Measurements from ENCODE around the gene SP6. TPM values are rescaled to one million over a fixed set of nuclear protein-coding genes. Genes with fewer than 3 reads are reported as not detected.
A peak's percentile ranks its signal among the peaks of the same experiment; 100 is the strongest.

Gene SP6
- total RNA-seq, 1 donor from 2014 or later: 2.5 TPM

DNA sequence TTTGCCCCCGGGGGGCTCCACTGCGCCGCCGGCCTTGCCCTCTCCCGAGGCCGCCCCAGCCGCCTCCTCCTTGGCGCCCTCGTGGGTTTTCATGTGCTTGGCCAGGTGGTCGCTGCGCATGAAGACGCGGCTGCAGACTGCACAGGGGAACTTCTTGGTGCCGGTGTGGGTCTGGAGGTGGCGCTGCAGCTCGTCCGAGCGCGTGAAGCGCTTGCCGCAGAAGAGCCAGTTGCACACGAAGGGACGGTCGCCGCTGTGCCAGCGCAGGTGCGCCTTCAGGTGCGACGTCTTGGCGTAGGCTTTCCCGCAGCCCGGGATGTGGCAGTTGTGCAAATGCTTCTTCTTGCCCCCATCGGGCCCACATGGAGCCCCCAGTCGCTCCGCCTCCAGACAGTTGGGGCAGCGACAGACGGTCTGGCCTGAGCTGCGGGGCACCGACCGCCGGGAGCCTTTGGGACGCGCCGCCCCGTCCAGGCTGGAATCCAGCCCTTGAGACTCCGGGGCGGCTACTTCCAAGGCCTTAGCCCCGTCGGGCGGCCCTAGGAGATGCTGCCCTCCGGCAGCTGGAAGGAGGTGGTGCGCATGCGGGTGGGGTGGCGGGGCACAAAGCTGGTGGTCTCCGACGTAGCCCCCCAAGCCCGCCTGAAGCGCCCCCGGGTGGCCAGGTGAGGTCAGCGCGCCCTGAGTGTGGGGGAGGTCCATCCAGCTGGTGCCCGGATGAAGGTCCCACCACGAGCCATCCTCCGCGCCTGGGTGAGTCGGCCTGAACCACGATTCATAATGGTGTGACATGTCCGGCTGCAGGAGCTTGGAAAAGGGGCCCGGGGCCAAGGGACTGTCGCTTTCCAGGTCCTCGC, 3.4 kb downstream of the SP6 start:
- Histone ChIP-seq H3K4me3 (ENCODE audit: low read depth, low read length) (no peak overlapping the region), H3K36me3 (ENCODE audit: control insufficient read depth, insufficient read depth, low read length) (no peaks in the 10 kb centered on the region), H3K27me3 (ENCODE audit: control insufficient read depth, insufficient read depth, low read length) (peaks cover 28% of the 10 kb centered on the region)
- DNase-seq (ENCODE audit: low read depth): no peak
- TF ChIP-seq, protein P1, sequence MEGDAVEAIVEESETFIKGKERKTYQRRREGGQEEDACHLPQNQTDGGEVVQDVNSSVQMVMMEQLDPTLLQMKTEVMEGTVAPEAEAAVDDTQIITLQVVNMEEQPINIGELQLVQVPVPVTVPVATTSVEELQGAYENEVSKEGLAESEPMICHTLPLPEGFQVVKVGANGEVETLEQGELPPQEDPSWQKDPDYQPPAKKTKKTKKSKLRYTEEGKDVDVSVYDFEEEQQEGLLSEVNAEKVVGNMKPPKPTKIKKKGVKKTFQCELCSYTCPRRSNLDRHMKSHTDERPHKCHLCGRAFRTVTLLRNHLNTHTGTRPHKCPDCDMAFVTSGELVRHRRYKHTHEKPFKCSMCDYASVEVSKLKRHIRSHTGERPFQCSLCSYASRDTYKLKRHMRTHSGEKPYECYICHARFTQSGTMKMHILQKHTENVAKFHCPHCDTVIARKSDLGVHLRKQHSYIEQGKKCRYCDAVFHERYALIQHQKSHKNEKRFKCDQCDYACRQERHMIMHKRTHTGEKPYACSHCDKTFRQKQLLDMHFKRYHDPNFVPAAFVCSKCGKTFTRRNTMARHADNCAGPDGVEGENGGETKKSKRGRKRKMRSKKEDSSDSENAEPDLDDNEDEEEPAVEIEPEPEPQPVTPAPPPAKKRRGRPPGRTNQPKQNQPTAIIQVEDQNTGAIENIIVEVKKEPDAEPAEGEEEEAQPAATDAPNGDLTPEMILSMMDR (IDR thresholded peaks at IDR 0.05; ENCODE audit: insufficient read depth, low read length, poor library complexity, severe bottlenecking): peak; percentile 38

DNA sequence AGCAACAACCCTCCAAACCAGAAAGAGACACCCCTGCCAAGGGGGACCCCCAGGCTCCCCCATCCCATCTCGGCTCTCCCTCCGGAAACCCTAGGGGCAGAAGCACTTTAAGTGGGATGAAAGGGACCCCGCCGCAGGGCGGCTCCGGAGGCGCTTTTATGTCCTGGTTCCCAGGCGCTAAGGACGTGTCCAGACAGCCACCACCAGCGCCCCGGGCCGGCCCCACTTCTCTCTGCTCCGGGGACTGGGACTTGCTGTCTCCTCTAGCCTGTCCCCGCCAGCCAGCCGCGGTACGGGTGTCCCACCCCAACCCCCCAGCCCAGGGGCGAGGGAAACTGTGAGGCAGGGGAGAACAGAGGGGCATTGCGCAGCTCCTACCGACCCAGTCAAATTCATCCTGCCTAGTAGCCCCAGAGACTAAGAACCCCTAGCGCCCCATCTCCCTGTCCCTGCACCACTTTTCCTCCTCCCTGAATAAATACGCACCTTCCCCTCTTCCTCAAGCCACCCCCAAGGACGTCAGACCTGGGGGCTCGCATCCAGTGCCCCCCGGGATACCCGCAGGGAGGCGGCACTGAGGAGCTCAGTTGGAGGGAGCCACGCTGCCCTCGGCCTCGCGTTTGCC, 4.1 kb downstream of the SP6 start:
- TF ChIP-seq, protein P1 (IDR thresholded peaks at IDR 0.05; ENCODE audit: insufficient read depth, low read length, poor library complexity, severe bottlenecking): no peak
- Histone ChIP-seq H3K36me3 (ENCODE audit: control insufficient read depth, insufficient read depth, low read length) (no peaks in the 10 kb centered on the region), H3K4me3 (ENCODE audit: low read depth, low read length) (no peak overlapping the region), H3K27me3 (ENCODE audit: control insufficient read depth, insufficient read depth, low read length) (peaks cover 21% of the 10 kb centered on the region)
- no peak for DNase-seq (ENCODE audit: low read depth)

- no peak for DNase-seq (ENCODE audit: low read depth)
- peaks cover 16% of the 10 kb centered on the region for H3K27me3 ChIP-seq (ENCODE audit: control insufficient read depth, insufficient read depth, low read length)
- TF ChIP-seq, protein P1 (IDR thresholded peaks at IDR 0.05; ENCODE audit: insufficient read depth, low read length, poor library complexity, severe bottlenecking): no peak
- H3K4me3 ChIP-seq (ENCODE audit: low read depth, low read length): no peak overlapping the region
- no peaks in the 10 kb centered on the region for H3K36me3 ChIP-seq (ENCODE audit: control insufficient read depth, insufficient read depth, low read length)
Observed at GRCh38 chr17:47845716-47846075, 5.3 kb downstream of the SP6 start.

DNA sequence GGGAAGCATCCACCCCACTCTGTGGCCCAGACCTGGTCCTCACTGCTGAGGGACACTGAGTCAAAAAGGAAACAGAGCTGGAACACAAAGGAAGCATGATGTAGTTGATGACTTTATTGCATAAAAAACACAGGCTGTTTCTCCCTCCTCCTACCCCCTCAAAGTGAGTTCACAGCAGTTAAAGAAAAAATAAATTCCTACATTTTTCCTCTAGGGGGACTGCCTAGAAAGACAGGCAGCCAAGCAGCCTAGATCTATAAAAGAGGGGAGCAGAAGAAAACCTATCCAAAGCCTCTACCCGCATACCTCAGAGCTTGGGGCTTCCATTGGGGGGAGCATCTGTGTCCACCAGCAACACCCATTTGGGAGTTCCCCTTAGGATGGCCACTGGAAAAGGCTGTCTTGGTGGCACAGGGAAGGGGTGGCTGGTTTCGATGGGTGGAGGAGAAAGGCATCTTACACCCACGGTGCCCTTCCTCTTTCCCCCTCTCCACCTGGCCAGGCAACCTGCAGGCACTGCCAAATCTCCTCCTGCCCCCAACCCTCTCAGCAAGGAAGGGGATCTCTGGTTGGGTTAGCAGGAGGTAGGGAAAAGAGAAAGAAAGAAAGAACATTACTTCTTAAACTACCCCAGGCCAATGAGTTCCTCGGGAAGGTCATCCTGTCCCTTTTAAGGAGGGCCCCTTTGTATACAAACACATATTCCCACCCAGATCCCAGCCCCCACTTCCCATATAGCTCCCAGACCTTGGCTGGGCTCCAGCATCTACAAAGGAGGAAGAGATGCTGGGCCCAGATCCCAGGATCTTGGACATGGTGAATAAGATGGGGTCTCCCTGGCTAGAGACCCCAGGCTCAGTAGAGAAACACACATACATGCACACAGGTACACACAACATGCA, 5.9 kb downstream of the SP6 start:
- TF ChIP-seq, protein P1 (IDR thresholded peaks at IDR 0.05; ENCODE audit: insufficient read depth, low read length, poor library complexity, severe bottlenecking): no peak
- DNase-seq (ENCODE audit: low read depth): no peak
- H3K4me3 ChIP-seq (ENCODE audit: low read depth, low read length): no peak overlapping the region
- peaks cover 16% of the 10 kb centered on the region for H3K27me3 ChIP-seq (ENCODE audit: control insufficient read depth, insufficient read depth, low read length)
- H3K36me3 ChIP-seq (ENCODE audit: control insufficient read depth, insufficient read depth, low read length): no peaks in the 10 kb centered on the region

DNA sequence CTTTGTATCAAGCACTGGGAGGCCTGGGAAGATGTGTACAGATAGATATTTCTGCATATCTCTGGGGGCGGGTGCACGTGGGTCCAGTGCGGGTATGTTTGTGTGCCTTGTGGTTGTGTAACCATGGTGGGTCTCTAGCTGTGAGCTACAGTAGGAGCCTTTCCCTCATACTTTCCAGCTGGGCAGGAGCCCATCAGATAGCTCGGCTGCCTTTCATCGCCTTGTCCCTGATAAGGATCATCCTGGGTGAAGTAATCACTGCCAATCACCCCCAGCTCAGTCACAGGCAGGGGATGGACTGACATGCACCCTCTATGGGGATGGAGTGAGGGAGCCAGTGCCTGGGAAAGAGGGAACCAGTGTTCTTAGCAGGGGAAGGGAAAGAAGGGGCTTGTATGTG, 6.7 kb downstream of the SP6 start:
- Histone ChIP-seq H3K4me3 (ENCODE audit: low read depth, low read length) (no peak overlapping the region), H3K27me3 (ENCODE audit: control insufficient read depth, insufficient read depth, low read length) (peaks cover 16% of the 10 kb centered on the region), H3K36me3 (ENCODE audit: control insufficient read depth, insufficient read depth, low read length) (no peaks in the 10 kb centered on the region)
- DNase-seq (ENCODE audit: low read depth): no peak
- TF ChIP-seq, protein P1 (IDR thresholded peaks at IDR 0.05; ENCODE audit: insufficient read depth, low read length, poor library complexity, severe bottlenecking): no peak
